Measurements from ENCODE around the gene BAZ2B. TPM values are rescaled to one million over a fixed set of nuclear protein-coding genes. Genes with fewer than 3 reads are reported as not detected.

BAZ2B gene
- total and polyA plus RNA-seq, 5 donors, result 16.1 to 43.2 (median 41.3) TPM

DNA sequence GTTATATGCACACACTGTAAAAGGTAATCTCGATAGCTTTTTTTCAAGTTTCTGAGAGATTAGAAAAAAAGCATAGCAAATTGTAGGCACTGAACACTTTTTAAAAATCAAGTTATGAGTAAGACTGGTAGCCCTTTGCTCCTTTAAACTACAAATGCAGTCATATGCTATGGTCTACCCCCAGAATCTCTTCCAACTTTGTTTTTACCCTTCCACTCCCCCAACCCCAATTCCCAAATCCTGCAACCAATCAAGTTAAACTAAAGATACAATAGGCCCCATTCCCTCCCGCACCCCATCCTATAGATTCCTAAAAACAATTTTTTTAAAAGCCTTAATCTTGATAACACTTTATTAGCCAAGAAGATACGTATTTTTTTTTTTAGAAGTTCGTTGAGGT is 752 bp upstream of the BAZ2B start:
- Histone ChIP-seq H3K27me3 (ENCODE audit: control insufficient read depth, insufficient read depth) (no peaks in the 10 kb centered on the region), H3K4me3 (ENCODE audit: low read length) (peak overlapping the region; percentile 83), H3K9me3 (ENCODE audit: control insufficient read depth, low read length) (no peaks in the 10 kb centered on the region), H3K27ac (ENCODE audit: low read length) (no peak overlapping the region), H3K4me1 (ENCODE audit: control insufficient read depth, insufficient read depth, low read length) (no peaks in the 10 kb centered on the region)
- no peak for ATAC-seq
- intact Hi-C loops (cut with DNase I), result loop anchor here in 2 of 4 donors (5.0 to 10.0 kb wide), 2 partner anchors 95 to 98 kb away; partner anchors contain the start of gene MARCHF7 (in 2 of the 2)
- no peak for DNase-seq
- WGBS, result 18% methylated on average over 4 of the region's 4 CpGs

DNA sequence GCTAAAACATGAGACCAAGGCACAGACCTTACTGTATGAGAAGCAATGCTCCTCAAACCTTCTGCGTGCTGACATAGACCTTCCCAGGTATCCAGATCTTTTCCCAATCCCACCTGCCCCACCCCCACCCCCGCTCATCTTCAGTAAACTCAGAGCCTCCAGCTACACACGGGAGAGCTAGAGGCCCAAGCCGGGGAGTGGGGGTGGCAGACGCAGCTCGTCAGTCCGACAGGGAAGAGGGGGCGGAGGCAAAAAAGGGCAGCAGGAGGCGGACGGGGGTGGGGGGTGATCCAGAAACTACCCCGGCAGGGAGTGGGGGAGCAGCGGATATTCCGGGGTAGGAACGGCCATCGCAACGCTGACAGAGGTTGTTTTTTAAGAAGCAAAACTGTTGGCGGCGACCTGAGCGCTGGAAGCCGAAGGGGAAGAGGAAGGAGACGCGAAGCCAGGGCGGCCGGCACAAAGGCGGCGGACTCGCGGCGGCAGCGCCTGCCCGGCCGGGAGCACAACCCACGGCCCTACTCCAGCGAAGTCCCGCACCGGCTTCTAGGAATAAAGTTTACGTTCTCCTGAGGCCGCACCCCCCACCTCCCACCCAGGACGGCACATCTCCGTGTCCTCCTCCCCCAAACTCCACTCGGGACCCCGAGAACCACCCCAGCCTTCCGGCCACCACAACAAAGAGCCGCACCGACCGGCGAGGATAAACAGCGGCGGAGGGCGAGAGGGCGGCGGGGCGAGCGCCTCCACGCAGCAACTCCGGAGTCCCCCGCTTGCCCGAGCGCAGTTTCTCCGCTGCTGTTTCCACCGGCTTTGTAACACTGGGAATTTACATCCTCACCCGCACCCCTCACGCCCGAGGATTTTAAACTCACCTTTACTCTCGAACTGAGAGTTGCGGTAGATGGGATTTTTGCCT is 722 bp downstream of the BAZ2B start:
- ATAC-seq (peak; percentile 97 to 98), DNase-seq (peak; percentile 93 to 96 (median 95))
- Histone ChIP-seq H3K27me3 (ENCODE audit: control insufficient read depth, insufficient read depth) (no peaks in the 10 kb centered on the region), H3K4me3 (ENCODE audit: low read length) (peak overlapping the region; percentile 83), H3K4me1 (ENCODE audit: control insufficient read depth, insufficient read depth, low read length) (no peaks in the 10 kb centered on the region), H3K27ac (ENCODE audit: low read length) (peak overlapping the region; percentile 99), H3K9me3 (ENCODE audit: control insufficient read depth, low read length) (no peaks in the 10 kb centered on the region)
- under 1% methylated on average over 66 of the region's 66 CpGs for WGBS
- intact Hi-C loops (cut with DNase I), result loop anchor here in 2 of 4 donors (5.0 to 10.0 kb wide), 2 partner anchors 97 to 99 kb away; partner anchors contain the start of gene MARCHF7 (in 2 of the 2)

DNA sequence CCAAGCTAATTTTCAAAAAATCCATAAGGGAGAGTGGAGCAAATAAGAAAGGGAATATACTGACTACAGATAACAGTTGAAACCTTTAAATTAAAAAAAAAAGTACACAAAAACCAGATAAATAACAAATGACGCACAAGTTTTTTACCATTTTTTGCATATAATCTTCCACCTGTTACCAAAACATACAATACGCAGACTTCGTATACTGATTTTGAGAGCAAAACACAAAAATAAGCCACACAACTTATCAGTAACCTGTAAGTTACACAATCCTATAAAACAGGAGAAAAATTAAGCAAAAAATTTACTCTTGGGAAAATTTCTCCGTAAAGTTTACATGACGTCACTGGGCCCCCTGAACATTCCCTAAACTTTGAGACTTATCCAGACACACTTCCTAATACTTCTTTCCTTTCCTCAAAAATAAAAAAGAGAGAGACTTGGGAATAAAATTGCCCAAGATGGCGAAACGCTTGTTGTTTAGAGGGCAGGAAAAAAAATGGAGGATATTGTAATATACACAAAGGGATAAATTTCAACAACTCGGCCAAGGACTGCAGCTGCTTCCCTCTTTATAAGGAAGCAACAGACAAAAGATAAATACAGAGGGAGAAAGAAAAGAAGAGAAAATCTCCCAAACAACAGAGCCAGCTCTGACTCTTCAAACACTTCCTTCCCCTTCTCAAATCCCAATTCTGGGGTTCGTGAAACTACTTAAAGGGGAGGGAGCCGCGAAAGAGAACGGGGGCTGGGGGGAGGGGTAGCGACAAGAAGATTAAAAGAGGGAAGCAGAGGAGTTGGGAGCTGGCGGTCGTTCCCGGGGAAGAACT is 1.6 kb downstream of the BAZ2B start:
- Histone ChIP-seq H3K4me1 (ENCODE audit: control insufficient read depth, insufficient read depth, low read length) (no peaks in the 10 kb centered on the region), H3K9me3 (ENCODE audit: control insufficient read depth, low read length) (no peaks in the 10 kb centered on the region), H3K4me3 (ENCODE audit: low read length) (peak overlapping the region; percentile 83), H3K27ac (ENCODE audit: low read length) (peak overlapping the region; percentile 99), H3K27me3 (ENCODE audit: control insufficient read depth, insufficient read depth) (no peaks in the 10 kb centered on the region)
- ATAC-seq (peak; percentile 57 to 62), DNase-seq (no peak)
- intact Hi-C loops (cut with DNase I), result loop anchor here in 2 of 4 donors (5.0 to 10.0 kb wide), 2 partner anchors 98 to 100 kb away; partner anchors contain the start of gene MARCHF7 (in 2 of the 2)
- 1% methylated on average over 16 of the region's 16 CpGs for WGBS

DNA sequence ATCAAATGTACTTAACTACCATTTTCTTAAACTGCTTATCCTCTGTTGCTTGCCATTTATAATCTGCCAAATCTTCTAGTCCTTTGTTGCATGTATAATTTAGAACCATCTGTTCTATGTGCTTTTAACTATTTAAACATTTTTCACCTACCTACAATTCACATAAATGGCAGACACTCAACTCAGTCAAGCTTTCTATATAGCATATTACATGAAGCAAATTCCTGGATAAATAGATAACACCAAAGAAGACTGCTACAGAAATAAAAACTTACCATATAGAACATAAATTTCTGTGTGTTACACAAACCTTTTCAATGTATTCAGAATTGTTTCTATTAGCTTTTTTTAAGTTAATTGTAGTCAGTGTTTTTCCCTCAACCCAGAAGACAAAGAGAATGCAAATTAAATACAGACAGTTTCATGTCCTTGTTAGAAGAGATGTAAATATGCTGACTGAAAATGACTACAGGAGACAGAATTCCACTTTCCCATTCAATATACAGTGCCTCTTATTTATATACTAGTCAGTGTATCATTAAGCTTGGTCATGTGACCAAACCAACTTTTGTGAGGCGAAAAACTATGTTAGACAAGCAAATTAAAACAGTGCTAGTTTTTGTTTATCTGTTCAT is 2.6 kb downstream of the BAZ2B start:
- DNase-seq (no peak), ATAC-seq (no peak)
- WGBS, result 9% methylated on average over 1 of the region's 1 CpG
- intact Hi-C loops (cut with DNase I), result loop anchor here in 1 of 4 donors (10.0 kb wide), 1 partner anchor 101 kb away; the partner anchor contains the start of gene MARCHF7
- peak overlapping the region; percentile 74 for H3K4me3 ChIP-seq (ENCODE audit: low read length)
- no peaks in the 10 kb centered on the region for H3K27me3 ChIP-seq (ENCODE audit: control insufficient read depth, insufficient read depth)
- no peaks in the 10 kb centered on the region for H3K9me3 ChIP-seq (ENCODE audit: control insufficient read depth, low read length)
- H3K27ac ChIP-seq (ENCODE audit: low read length), result no peak overlapping the region
- no peaks in the 10 kb centered on the region for H3K4me1 ChIP-seq (ENCODE audit: control insufficient read depth, insufficient read depth, low read length)

DNA sequence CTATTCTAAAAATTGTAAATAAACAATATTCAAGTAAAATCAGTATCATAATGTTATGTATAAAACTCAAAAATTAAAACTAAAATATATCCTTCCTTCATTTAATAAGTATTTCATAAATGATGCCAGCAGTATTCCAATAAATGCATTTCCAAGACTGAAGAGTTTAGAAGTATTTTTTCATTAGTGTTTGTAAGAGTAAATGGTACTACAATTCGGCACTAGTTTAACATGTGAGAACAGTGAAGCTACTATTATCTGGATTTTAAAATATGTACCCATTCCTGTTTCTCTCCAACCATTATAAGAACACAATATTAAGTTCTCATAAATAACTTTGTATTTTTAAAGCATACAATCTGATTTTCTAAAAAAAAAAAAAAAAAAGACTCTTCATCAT is 3.3 kb downstream of the BAZ2B start:
- Histone ChIP-seq H3K9me3 (ENCODE audit: control insufficient read depth, low read length) (no peaks in the 10 kb centered on the region), H3K27ac (ENCODE audit: low read length) (no peak overlapping the region), H3K4me3 (ENCODE audit: low read length) (no peak overlapping the region), H3K4me1 (ENCODE audit: control insufficient read depth, insufficient read depth, low read length) (no peaks in the 10 kb centered on the region), H3K27me3 (ENCODE audit: control insufficient read depth, insufficient read depth) (no peaks in the 10 kb centered on the region)
- WGBS, result 29% methylated on average over 1 of the region's 1 CpG
- intact Hi-C loops (cut with DNase I), result loop anchor here in 1 of 4 donors (10.0 kb wide), 1 partner anchor 102 kb away; the partner anchor contains the start of gene MARCHF7
- ATAC-seq (no peak), DNase-seq (no peak)

DNA sequence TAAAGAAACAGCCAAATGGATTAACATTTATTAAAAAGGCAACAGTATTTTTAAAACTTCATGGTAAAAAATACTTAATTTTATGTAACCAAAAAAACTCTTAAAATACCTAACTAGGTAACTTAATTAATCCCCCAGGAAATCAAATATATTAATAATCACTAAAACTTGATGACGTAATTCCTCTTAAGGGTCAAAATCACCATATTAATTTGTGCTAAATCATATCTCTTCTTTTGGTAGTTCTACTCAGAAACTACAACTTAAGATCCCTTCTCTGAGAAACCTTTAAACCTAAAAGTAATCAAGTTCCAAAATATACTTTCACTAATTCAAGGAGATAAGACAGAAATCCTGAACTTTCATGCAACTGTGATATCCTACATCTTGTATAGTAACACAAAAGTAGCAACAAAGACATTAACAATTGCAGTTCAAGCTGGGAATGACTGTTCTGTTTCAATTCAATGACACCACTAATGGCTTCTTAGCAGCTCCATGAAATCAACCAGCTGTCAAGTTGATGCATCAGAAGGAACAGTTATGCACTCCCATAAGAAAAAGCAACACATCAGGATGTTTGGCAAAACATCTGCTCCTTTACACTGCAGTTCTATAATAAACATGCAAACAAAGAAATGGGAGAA is 4.0 kb downstream of the BAZ2B start:
- H3K9me3 ChIP-seq (ENCODE audit: control insufficient read depth, low read length), result no peaks in the 10 kb centered on the region
- no peak for DNase-seq
- H3K27me3 ChIP-seq (ENCODE audit: control insufficient read depth, insufficient read depth), result no peaks in the 10 kb centered on the region
- WGBS, result 55% methylated on average over 1 of the region's 1 CpG
- H3K4me3 ChIP-seq (ENCODE audit: low read length), result peak overlapping the region; percentile 30
- H3K4me1 ChIP-seq (ENCODE audit: control insufficient read depth, insufficient read depth, low read length), result no peaks in the 10 kb centered on the region
- peak overlapping the region; percentile 15 for H3K27ac ChIP-seq (ENCODE audit: low read length)
- ATAC-seq, result no peak
- intact Hi-C loops (cut with DNase I), result loop anchor here in 1 of 4 donors (10.0 kb wide), 1 partner anchor 102 kb away; the partner anchor contains the start of gene MARCHF7

- 55% methylated on average over 4 of the region's 4 CpGs for WGBS
- no peak for DNase-seq
- H3K27ac ChIP-seq (ENCODE audit: low read length), result no peak overlapping the region
- peak overlapping the region; percentile 18 for H3K4me3 ChIP-seq (ENCODE audit: low read length)
- intact Hi-C loops (cut with DNase I), result loop anchor here in 1 of 4 donors (10.0 kb wide), 1 partner anchor 105 kb away; the partner anchor contains the start of gene MARCHF7
- no peak for ATAC-seq
- no peaks in the 10 kb centered on the region for H3K9me3 ChIP-seq (ENCODE audit: control insufficient read depth, low read length)
- H3K4me1 ChIP-seq (ENCODE audit: control insufficient read depth, insufficient read depth, low read length), result no peaks in the 10 kb centered on the region
- no peaks in the 10 kb centered on the region for H3K27me3 ChIP-seq (ENCODE audit: control insufficient read depth, insufficient read depth)
These were observed 6.4 kb downstream of the BAZ2B start for GRCh38 chr2:159609811-159610549.

DNA sequence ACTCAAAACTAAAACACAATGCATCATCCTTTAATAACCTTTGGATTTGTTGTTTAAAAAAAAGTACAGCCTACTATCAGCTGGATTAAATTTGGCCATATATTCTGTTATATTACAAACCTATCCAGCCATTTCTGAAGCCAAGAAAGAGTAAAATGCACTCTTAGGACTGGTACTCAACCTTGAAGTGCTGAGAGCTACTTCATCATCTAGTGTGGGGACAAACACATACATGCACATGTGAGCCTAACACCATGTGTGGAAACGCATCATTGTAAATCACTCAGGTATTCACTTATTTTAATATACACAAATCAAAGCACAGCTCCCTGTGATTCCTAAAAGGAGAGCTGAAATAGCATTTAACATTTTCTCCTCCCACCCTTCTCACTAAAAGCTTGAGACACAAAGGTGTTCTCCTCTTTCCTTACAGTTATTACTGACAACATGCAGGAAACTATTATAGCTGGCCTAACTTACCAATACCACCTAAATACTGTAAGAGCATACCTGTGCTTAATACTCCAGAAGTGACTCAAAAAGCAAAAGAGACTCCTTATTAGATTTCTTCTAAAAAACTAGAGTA is 7.5 kb downstream of the BAZ2B start:
- Histone ChIP-seq H3K9me3 (ENCODE audit: control insufficient read depth, low read length) (no peaks in the 10 kb centered on the region), H3K27ac (ENCODE audit: low read length) (no peak overlapping the region), H3K4me3 (ENCODE audit: low read length) (no peak overlapping the region), H3K4me1 (ENCODE audit: control insufficient read depth, insufficient read depth, low read length) (no peaks in the 10 kb centered on the region), H3K27me3 (ENCODE audit: control insufficient read depth, insufficient read depth) (no peaks in the 10 kb centered on the region)
- 79% methylated on average over 1 of the region's 1 CpG for WGBS
- intact Hi-C loops (cut with DNase I), result no loop called here
- ATAC-seq, result no peak
- DNase-seq, result no peak

DNA sequence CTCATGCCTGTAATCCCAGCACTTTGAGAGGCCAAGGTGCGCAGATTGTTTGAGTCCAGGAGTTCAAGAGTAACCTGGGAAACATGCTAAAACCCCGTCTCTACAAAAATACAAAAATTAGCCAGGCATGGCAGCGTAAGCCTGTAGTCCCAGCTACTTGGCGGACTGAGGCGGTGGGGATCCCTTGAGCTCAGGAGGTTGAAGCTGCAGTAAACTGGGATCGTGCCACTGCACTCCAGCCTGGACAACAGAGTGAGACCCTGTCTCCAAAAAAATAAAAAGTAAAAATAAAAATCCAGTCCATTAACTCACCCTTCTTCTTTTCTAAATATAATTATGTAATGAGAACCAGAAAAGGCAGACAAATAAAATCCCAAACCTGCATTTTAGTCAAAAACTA is 8.2 kb downstream of the BAZ2B start:
- intact Hi-C loops (cut with DNase I), result no loop called here
- Histone ChIP-seq H3K9me3 (ENCODE audit: control insufficient read depth, low read length) (no peaks in the 10 kb centered on the region), H3K4me3 (ENCODE audit: low read length) (no peak overlapping the region), H3K27me3 (ENCODE audit: control insufficient read depth, insufficient read depth) (no peaks in the 10 kb centered on the region), H3K4me1 (ENCODE audit: control insufficient read depth, insufficient read depth, low read length) (no peaks in the 10 kb centered on the region), H3K27ac (ENCODE audit: low read length) (no peak overlapping the region)
- 98% methylated on average over 6 of the region's 6 CpGs for whole genome bisulfite sequencing
- DNase-seq, result no peak
- ATAC-seq, result no peak
